ENCODE results near the gene IYD.

DNA sequence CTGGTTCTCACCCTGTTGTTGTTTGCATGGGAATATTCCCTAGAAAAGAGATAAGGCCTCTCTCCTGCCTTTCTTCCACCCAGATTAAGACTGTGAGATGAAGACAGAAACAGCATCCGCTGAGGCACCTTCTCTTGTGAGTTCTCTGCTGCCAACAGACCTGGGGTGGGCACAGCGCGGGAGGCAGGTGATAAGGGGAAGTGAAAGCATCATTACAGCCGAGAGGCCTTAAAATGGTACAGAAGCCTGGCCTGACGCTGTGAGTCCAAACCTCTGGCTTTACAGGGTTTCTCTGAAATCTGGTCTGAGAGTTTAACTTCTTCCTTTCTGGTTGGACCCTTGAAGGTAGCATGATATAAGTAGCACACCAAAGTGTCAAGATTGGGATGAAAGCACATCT is 21.0 kb upstream of the IYD start:
- TF ChIP-seq, protein P1, sequence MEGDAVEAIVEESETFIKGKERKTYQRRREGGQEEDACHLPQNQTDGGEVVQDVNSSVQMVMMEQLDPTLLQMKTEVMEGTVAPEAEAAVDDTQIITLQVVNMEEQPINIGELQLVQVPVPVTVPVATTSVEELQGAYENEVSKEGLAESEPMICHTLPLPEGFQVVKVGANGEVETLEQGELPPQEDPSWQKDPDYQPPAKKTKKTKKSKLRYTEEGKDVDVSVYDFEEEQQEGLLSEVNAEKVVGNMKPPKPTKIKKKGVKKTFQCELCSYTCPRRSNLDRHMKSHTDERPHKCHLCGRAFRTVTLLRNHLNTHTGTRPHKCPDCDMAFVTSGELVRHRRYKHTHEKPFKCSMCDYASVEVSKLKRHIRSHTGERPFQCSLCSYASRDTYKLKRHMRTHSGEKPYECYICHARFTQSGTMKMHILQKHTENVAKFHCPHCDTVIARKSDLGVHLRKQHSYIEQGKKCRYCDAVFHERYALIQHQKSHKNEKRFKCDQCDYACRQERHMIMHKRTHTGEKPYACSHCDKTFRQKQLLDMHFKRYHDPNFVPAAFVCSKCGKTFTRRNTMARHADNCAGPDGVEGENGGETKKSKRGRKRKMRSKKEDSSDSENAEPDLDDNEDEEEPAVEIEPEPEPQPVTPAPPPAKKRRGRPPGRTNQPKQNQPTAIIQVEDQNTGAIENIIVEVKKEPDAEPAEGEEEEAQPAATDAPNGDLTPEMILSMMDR (IDR thresholded peaks at IDR 0.05), result no peak
- TF ChIP-seq POLR2A (IDR thresholded peaks at IDR 0.05), result no peak
